Retinal pigment epithelial cell (primary cell): ENCODE data around the gene MYO9A.

Experiments
- DNase-seq: peaks from one replicate; pipeline ENCODE4 v3.0.0-alpha.2; 2010; ENCODE audit warnings: low read depth
- H3K4me3 ChIP-seq: 2 replicates; pipeline ENCODE4 v1.5.1; 2011; ENCODE audit warnings: mild to moderate bottlenecking, low read length, control low read depth, moderate library complexity
- CTCF ChIP-seq: conservative IDR thresholded peaks from 2 replicates; pipeline ENCODE4 v1.5.1; 2011; ENCODE audit warnings: low read depth, low read length, control low read depth, inconsistent platforms

The MYO9A gene

GRCh38 chr15:72124218-72124617 is 6.3 kb upstream of the MYO9A start:
- no peak for DNase-seq
- TF ChIP-seq CTCF: no peak
- no peak overlapping the region for H3K4me3 ChIP-seq

GRCh38 chr15:72117486-72118016 is 399 bp downstream of the MYO9A start:
- no peak for DNase-seq
- TF ChIP-seq CTCF: no peak
- H3K4me3 ChIP-seq: peak overlapping the region; percentile 98

GRCh38 chr15:72116731-72117485 is 1.0 kb downstream of the MYO9A start:
- TF ChIP-seq CTCF: no peak
- no peak for DNase-seq
- H3K4me3 ChIP-seq: peak overlapping the region; percentile 98

- no peak for DNase-seq
- no peak overlapping the region for H3K4me3 ChIP-seq
- no peak for TF ChIP-seq CTCF
Measured at GRCh38 chr15:72113347-72114031, 4.5 kb downstream of the MYO9A start.

- TF ChIP-seq CTCF: no peak
- no peak for DNase-seq
- no peak overlapping the region for H3K4me3 ChIP-seq
Measured at GRCh38 chr15:72112805-72113204, 5.1 kb downstream of the MYO9A start.

GRCh38 chr15:72112116-72112515 is 5.8 kb downstream of the MYO9A start:
- TF ChIP-seq CTCF: no peak
- DNase-seq: no peak

More at GRCh38 chr15:72112116-72112515, 5.8 kb downstream of the MYO9A start:
- no peak overlapping the region for H3K4me3 ChIP-seq
